DMS79 treated with DMSO at 0.1 percent for 48 hours (cell line): ENCODE data around the gene PRR5.

Experiments
- DNase-seq: peaks from one replicate; lab custom pipeline; 2025; lab: John Stamatoyannopoulos, UW

PRR5 gene

GRCh38 chr22:44758344-44758973, 56.5 kb downstream of the PRR5 start:
- DNase-seq, result no peak

- DNase-seq, result no peak
Observed at GRCh38 chr22:44759001-44759400, 57.0 kb downstream of the PRR5 start.

DNA sequence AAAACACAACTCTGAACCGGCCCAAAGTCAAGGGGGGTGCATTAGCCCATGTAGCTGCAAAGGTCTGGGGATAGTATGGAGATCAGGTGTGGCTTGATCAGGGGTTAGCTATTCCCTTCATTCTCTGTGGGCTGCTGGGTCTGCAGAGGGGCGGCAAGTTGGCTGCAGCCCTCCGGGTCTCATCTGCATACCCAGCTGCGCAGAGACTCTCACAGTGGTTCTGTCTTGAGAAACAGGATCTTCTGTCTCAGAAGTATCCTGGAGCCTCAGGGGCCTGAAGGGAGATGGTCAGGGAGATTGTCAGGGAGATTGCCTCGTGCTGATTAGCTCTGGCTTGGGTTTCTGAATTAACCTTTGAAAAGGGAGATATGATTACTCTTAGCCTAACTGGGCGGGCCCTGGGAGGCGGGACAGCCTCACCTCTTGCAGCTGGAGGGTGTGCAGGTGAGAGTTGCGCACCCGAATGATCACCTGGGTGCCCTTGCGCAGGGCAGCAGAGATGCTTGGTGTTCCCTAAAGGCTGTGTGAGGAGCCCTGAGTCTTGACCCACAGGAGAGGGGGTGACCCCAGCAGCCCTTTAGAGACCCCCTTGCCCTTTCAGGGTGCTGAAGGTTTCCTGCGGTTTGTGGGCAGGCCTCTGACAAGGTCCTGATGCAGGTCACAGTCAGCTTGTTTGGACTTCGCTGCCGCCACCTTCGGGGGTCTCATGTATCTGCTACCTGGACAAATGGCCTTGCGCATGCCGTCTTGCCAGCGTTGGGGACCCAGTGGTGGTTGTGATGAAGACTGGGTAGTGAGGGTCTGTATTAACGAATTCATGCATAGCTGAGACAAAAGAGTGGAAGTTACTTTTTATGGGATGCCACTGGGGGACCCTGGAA, 57.7 kb downstream of the PRR5 start:
- no peak for DNase-seq

- DNase-seq, result no peak
Observed at GRCh38 chr22:44760476-44760875, 58.5 kb downstream of the PRR5 start.

DNA sequence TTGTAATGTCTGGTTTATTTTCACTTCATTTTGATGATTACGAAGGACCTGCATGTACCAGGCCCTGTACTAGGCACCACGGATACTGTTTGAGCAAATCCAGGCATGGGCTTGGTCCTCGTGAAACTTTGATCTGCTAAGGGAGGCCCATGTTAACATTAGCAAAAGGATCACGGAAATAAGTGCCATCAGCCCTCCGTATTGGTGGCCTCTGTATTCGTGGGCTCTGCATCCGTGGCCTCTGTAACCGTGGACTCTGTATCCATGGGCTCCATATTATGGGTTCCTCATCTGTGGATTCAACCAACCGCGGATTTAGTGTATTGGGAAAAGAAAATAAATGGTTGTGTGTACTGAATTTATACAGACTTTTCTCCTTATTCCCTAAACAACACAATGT, 59.0 kb downstream of the PRR5 start:
- no peak for DNase-seq

DNA sequence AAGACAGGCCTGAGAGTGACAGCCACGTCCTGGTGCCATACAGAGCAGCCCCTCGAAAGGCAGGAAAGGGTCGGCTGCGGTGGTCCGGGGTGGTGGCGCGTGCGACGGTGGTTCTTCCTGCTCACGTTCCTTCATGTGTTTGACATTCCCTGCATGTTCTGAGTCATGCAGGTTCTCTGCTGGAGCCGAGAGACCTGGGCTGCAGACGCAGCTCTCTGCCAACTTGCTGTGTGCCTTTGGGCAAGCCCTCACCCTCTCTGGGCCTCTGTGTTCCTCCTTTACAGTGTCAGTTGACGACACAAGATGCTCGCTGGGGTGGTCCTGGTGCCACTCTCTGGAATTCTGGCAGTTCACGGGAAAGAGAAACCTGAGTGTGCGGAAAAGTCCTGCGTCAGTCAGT, 62.4 kb downstream of the PRR5 start:
- DNase-seq, result no peak

GRCh38 chr22:44764974-44765373, 63.0 kb downstream of the PRR5 start:
- DNase-seq, result no peak

DNA sequence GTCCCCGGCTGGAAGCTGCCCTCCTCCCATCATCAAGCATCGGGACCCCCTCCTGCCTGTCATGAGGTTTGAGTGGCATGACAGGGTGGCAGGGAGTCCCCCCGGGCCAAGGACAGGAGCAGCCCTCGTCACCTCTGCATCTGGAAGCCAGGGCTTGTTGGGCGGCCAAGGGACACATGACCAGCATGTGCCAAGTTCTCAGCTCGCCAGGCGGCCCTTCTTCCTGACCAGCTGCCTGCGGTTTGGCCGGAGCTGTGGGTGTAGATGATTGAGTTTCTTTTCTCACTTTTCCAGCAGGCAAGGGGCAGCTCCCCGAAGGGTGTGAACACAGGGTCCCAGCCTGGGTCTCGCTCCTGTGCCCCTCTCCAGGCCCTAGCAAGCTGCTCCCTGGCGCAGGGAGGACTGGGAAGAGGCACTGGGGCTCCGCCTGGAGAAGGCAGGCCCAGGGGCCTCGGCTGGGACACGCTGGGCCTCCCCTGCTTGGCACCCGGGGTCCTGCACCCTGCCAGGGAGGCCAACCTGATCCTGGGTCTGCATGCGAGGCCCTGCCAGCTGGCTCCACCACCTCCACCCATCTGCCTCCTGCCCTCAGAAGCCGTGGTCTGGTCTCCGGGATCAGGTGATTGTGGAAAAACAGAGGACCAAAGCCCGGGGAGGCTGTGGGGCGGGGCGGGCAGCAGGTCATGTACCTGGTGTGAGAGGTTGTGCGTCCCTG, 63.7 kb downstream of the PRR5 start:
- DNase-seq, result no peak

DNA sequence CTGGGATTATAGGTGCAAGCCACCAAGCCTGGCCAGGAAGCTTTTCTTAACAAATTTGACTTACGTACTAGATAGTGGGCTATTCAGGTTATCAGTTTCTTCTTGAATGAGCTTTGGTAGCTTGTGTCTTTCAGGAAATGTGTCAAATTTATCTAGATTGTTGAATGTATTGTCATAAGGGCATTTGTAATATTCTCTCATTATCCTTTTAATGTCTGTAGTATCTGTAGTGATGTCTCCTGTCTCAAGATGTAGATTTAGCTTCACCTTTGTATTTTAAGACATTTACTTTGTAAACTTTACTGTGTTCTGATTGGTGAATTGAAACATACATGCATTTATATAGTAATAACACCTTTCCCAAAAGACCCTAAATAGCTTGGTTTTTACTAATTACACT, 71.1 kb downstream of the PRR5 start:
- no peak for DNase-seq

GRCh38 chr22:44775862-44776261, 73.9 kb downstream of the PRR5 start:
- DNase-seq, result no peak

DNA sequence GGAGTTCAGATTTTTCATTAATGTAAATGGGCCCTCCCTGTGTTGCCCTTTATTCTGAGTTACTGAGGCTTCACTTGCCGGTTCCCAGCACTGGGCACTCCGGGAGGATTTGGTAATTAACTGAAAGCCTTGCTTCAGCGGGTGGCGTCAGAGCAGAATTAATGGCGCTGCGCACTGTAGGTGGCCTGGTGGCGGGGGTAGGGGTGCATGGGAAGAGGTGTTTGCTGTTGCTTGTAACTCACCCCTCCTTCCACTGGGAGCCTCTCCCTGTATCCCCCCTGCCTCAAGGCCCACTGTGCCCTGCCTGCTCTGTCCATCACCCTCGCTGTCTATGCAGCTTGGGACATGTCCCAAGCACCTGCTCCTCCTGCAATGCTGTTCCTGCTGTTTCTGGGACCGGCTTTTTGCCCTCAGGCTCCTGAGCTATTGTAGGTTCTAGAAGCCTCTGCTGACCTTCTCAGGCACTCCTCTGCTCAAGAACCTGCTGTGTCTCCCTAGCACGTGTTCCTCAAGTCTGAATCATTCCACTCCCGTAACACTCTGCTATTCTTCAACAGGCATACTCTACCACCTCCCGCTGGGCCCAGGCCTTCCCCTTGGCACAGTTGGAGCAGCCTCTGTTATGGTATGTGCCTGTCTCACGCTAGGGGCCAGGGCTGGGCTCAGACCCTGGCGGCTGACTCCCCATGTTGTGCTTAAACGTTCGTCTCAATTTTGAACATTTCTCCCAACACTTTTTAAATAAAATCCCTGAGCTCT, 74.8 kb downstream of the PRR5 start:
- DNase-seq, result no peak

GRCh38 chr22:44777364-44777755, 75.4 kb downstream of the PRR5 start:
- no peak for DNase-seq

DNA sequence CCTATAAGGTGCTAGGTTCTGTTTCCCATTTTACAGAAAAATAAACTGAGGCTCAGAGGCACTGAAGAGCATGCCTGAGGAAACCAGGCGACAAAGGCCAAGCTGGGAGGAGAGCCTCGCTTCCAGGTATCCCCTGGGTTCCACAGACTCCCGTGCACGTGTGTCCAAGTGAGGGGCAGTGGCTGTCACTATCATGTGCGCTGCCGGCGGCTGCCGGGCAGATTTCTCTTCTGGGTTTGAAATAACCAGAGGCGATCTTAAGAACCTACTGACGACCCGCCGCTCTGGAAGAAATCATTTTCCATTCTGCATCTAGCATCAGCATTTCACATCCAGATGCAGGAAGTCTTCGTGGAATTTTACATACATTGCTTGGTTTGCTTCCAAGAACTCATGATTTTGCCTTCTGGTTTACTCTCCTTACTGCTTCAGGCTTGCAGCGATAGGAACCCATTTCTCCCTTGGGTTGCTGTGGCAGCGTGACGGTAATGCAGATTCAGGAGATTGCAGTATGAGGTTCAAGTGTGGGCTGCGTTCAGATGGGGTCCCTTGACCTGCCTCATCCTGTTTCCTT, 79.0 kb downstream of the PRR5 start:
- no peak for DNase-seq

GRCh38 chr22:44782363-44782963, 80.5 kb downstream of the PRR5 start:
- DNase-seq, result no peak

DNA sequence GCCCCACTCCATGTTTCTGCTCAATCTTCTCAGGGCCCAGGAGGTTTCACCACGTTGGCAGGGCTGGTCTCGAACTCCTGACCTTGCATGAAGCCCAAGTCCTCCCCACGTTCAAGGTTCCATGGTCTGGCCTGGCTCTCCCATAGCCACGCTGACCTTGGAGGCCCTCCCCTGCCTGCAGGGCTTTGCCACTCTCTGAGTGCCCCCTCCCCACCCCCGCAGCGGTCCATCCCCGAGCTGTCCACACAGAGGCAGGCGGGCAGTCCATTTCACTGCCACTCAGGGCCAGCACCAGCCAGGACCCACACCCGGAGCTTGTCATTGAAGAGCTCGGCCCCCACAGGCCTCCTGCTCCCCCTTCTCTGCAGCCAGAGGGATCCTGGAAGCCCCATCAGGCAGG, 81.1 kb downstream of the PRR5 start:
- no peak for DNase-seq

DNA sequence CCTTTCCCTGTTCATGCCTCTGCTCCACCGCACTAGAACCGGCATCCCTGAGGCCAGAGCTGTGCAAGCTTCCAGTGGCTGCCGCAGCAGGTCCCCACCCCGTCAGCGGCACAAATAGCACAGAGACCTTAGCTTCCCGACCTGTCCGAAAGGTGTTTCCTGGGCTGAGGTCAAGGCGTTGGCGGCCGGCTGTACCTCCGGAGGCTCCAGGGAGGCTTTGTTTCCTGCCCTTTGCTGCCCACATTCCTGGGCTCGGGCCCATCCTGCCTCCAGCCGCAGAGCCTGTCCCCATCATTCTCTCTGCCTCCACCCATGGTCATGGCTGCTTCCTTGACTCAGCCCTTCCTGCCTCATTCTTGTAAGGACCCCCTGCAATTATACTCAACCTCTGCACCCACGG, 81.6 kb downstream of the PRR5 start:
- DNase-seq, result no peak

- DNase-seq, result no peak
Observed at GRCh38 chr22:44786136-44786535, 84.1 kb downstream of the PRR5 start.

- no peak for DNase-seq
Observed at GRCh38 chr22:44786610-44787009, 84.6 kb downstream of the PRR5 start.
